HepG2 (cell line): Measurements from ENCODE around the gene FOXA3. TPM values are rescaled to one million over a fixed set of nuclear protein-coding genes. Genes with fewer than 3 reads are reported as not detected.

Experiments
- ATAC-seq: fragments of 200-7000 bp; cut with Tn5 transposase; 3 replicates; pipeline ENCODE4 v1.9.1; 2020; ENCODE audit warnings: mild to moderate bottlenecking, moderate library complexity
- BruUV-seq: library from RNA; stranded (reverse); fragments of 400-500 nt; replicated peaks from 2 replicates; lab custom pipeline; 2021; lab: Mats Ljungman, UMichigan
- CTCF ChIA-PET: fragments of 300-600 bp; formaldehyde crosslinking; extraction: SDS; loops from one replicate; lab custom pipeline; 2021; ENCODE audit warnings: low total read pairs, inconsistent platforms, low intra/inter-chr PET ratio; lab: Yijun Ruan, JAX
- POLR2A ChIA-PET: fragments of 350-600 bp; sonication (Branson Sonifier 250); formaldehyde crosslinking; loops from one replicate; lab custom pipeline; 2020; ENCODE audit warnings: antibody characterized with exemption, inconsistent platforms; lab: Yijun Ruan, JAX
- DNase-seq: peaks from one replicate; pipeline ENCODE4 v3.0.0-alpha.2; 2015; ENCODE audit warnings: low spot score
- FAIRE-seq: peaks from 3 replicates; lab custom pipeline; 2011; peaks lifted over from hg19 to GRCh38; lab: Jason Lieb, UNC
- H2AFZ ChIP-seq: one replicate; pipeline ENCODE4 v1.6.1; 2011; ENCODE audit warnings: low read length, inconsistent platforms
- H3K27ac ChIP-seq: fragments of 300-600 bp; 3 replicates; pipeline ENCODE4 v1.8.0; 2011; ENCODE audit warnings: mixed run types, mild to moderate bottlenecking, mixed read lengths, low read length, inconsistent platforms; ENCODE audit not compliant: insufficient read depth; ENCODE audit errors: extremely low read length
- H3K27me3 ChIP-seq, 2 experiments: fragments of 200-600 bp in 1 of 2; 2 replicates in 1 of 2; 3 replicates in 1 of 2; pipeline versions ENCODE4 v1.6.0 to v1.8.0; 2011; ENCODE audit warnings: low read length in 2 of 2, mild to moderate bottlenecking in 2 of 2, moderate library complexity in 2 of 2, inconsistent platforms in 1 of 2; ENCODE audit not compliant: insufficient read depth in 2 of 2, control insufficient read depth in 1 of 2
- H3K36me3 ChIP-seq, 2 experiments: fragments of 200-600 bp in 1 of 2; replicated peaks in 1 of 2; 2 replicates in 1 of 2; 3 replicates in 1 of 2; pipeline versions ENCODE4 v1.5.1 to v1.8.0; 2011; ENCODE audit warnings: low read length in 2 of 2, inconsistent platforms in 1 of 2; ENCODE audit not compliant: insufficient read depth in 2 of 2, control insufficient read depth in 1 of 2
- H3K4me1 ChIP-seq: 2 replicates; pipeline ENCODE4 v1.5.1; 2012; ENCODE audit warnings: low read length, inconsistent platforms; ENCODE audit not compliant: insufficient read depth
- H3K4me2 ChIP-seq: 2 replicates; pipeline ENCODE4 v1.6.0; 2011; ENCODE audit warnings: low read depth, low read length, inconsistent platforms
- H3K4me3 ChIP-seq, 3 experiments: fragments of 200-600 bp in 1 of 3; sonication (generic), shearing (Covaris generic) in 1 of 3; replicated peaks in 1 of 3; 2 replicates each; pipeline ENCODE4 v1.5.1; 2011 to 2016; ENCODE audit warnings: low read length in 3 of 3, inconsistent platforms in 2 of 3, low read depth in 2 of 3, mild to moderate bottlenecking in 2 of 3, control low read depth in 1 of 3, mixed read lengths in 1 of 3; ENCODE audit not compliant: insufficient read depth in 1 of 3
- H3K79me2 ChIP-seq: one replicate; pipeline ENCODE4 v1.6.1; 2011; ENCODE audit warnings: low read length, inconsistent platforms; ENCODE audit not compliant: insufficient read depth
- H3K9ac ChIP-seq: 2 replicates; pipeline ENCODE4 v1.6.0; 2011; ENCODE audit warnings: mild to moderate bottlenecking, low read depth, low read length, inconsistent platforms; ENCODE audit not compliant: insufficient read depth
- H3K9me3 ChIP-seq: 2 replicates; pipeline ENCODE4 v1.5.1; 2012; ENCODE audit warnings: mild to moderate bottlenecking, low read length
- H4K20me1 ChIP-seq: 2 replicates; pipeline ENCODE4 v1.6.0; 2011; ENCODE audit warnings: inconsistent platforms, mild to moderate bottlenecking, low read length, moderate library complexity; ENCODE audit not compliant: insufficient read depth
- DZIP1 ChIP-seq: sonication (generic); formaldehyde crosslinking; IDR thresholded peaks from 2 replicates; pipeline ENCODE4 v1.5.0; 2020; ENCODE audit warnings: mild to moderate bottlenecking, missing genetic modification reagents
- ETV5 ChIP-seq: IDR thresholded peaks from 2 replicates; pipeline ENCODE4 v1.6.1; 2018; ENCODE audit warnings: missing biosample characterization, missing genetic modification reagents, inconsistent platforms, borderline replicate concordance
- HDAC2 ChIP-seq: sonication (generic); formaldehyde crosslinking; IDR thresholded peaks from 2 replicates; pipeline ENCODE4 v1.4.0; 2020; ENCODE audit warnings: missing genetic modification reagents
- MEIS2 ChIP-seq: sonication (generic); formaldehyde crosslinking; IDR thresholded peaks from 2 replicates; pipeline ENCODE4 v1.9.0; 2021; ENCODE audit warnings: mild to moderate bottlenecking, missing genetic modification reagents
- RXRA ChIP-seq: sonication (generic); formaldehyde crosslinking; IDR thresholded peaks from 2 replicates; pipeline ENCODE4 v1.5.1; 2020; ENCODE audit warnings: missing genetic modification reagents
- SALL1 ChIP-seq: sonication (generic); formaldehyde crosslinking; IDR thresholded peaks from 2 replicates; pipeline ENCODE4 v1.8.0; 2022; ENCODE audit warnings: mild to moderate bottlenecking, missing genetic modification reagents
- SKIL ChIP-seq: sonication (generic); formaldehyde crosslinking; IDR thresholded peaks from 2 replicates; pipeline ENCODE4 v1.8.0; 2022; ENCODE audit warnings: missing genetic modification reagents, mild to moderate bottlenecking, moderate library complexity, borderline replicate concordance
- TFAP4 ChIP-seq: sonication (generic); IDR thresholded peaks from 2 replicates; pipeline ENCODE4 v1.6.1; 2016; ENCODE audit warnings: low read depth, borderline replicate concordance
- ZKSCAN5 ChIP-seq: sonication (generic); formaldehyde crosslinking; IDR thresholded peaks from 2 replicates; pipeline ENCODE4 v1.5.1; 2020; ENCODE audit warnings: mild to moderate bottlenecking, missing genetic modification reagents
- ZNF24 ChIP-seq: fragments of 450-650 bp; IDR thresholded peaks from 2 replicates; pipeline ENCODE4 v1.6.1; 2017; ENCODE audit warnings: antibody characterized with exemption, mild to moderate bottlenecking
- ZNF569 ChIP-seq: sonication (generic); formaldehyde crosslinking; IDR thresholded peaks from 2 replicates; pipeline ENCODE4 v1.5.0; 2020; ENCODE audit warnings: mild to moderate bottlenecking, missing genetic modification reagents, moderate library complexity, borderline replicate concordance
- WGBS: methylation state at CpG from one replicate; pipeline ENCODE4 v1.1.6; 2017; ENCODE audit warnings: low lambda C conversion rate; 5-methylcytosine and 5-hydroxymethylcytosine counted together
- in situ Hi-C: cut with HindIII; loops from 2 replicates; pipeline ENCODE4 v1.10.0; 2017; ENCODE audit warnings: low pct_unique_long_range_greater_than_20kb; ENCODE audit not compliant: extremely low pct_ligation_motif_present
- intact Hi-C: fragments of 100-400 bp; cut with micrococcal nuclease; formaldehyde crosslinking; loops from one replicate; pipeline ENCODE4 v1.10.0; 2022; ENCODE audit not compliant: unreplicated experiment
- polyA plus RNA-seq, 8 experiments: library from polyadenylated mRNA; depleted of rRNA in 3 of 8; stranded (reverse) in 7 of 8; unstranded in 1 of 8; fragments of >200 nt; fragmentation: Illumina TruSeq in 4 of 8; extraction: Trizol in 4 of 8; gene quantifications; 2 replicates each; pipeline versions ENCODE4 v1.2.1 to v1.2.3, GENCODE V29; 2011 to 2016; ENCODE audit warnings: low read depth in 4 of 8, missing spikeins in 1 of 8, mixed read lengths in 1 of 8; ENCODE audit not compliant: insufficient read depth in 1 of 8
- total RNA-seq, 5 experiments: library from RNA; depleted of rRNA; stranded (reverse); fragments of >200 nt; fragmentation: Illumina TruSeq; extraction: Trizol; gene quantifications; 2 replicates each; pipeline ENCODE4 v1.2.3, GENCODE V29; 2016; ENCODE audit warnings: low read depth in 1 of 5
- TF ChIP-seq, protein P1 (sequence below): sonication (generic); formaldehyde crosslinking; IDR thresholded peaks from 2 replicates; pipeline ENCODE4 v1.4.0; 2020; ENCODE audit warnings: missing genetic modification reagents
- TF ChIP-seq, protein P2 (sequence below): sonication (generic); formaldehyde crosslinking; IDR thresholded peaks from 2 replicates; pipeline ENCODE4 v1.4.0; 2020; ENCODE audit warnings: mild to moderate bottlenecking, low read depth, missing genetic modification reagents

Gene FOXA3
- total and polyA plus RNA-seq, 2 of the 13 experiments (the other 11 are each of a cell fraction or from before 2014, with no cell fraction given) = 29.8 to 47.6 TPM

DNA sequence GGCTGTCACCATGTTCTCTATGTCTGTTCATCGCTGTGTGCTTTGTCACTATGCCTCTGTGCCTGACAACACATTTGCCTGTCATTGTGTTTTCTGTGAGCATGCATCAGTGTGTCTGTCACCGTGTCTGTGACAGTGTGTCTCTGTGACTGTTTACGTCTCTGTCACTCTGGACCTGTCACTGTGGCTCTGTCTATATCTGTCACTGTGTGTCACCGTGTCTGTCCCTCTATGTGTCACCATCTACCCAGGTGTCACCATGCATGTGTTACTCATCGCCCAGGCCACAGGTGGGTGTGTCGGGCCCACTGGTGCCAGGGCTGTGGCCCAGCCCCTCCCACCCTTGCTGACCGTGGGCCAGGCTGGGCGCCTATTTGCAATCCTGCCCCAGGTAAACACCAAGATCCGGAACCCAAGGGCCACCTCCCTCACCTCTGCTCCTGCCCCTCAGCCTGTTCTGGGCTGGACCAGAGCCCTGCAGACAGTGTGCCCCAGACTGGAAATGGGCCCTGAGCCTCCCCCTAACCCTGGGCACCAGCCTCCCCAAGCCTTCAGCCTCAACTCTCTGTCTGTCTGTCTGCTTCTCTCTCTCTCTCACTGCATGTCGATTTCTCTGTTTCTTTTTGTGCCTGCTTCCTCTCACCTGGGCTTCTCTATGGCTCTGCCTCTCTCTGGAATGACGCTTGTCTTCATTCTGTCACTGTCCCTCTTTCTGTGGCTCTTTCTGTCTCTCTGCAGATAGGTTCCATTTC lies 14.1 kb downstream of the FOXA3 start:
- peak overlapping the region; percentile 94 for H3K27ac ChIP-seq
- WGBS = 8% methylated on average over 8 of the region's 11 CpGs
- peak overlapping the region; percentile 8 to 69 (median 26); a peak in 5 of 6 replicates for H3K4me3 ChIP-seq
- peak overlapping the region; percentile 90 for H3K4me2 ChIP-seq
- no peak overlapping the region for H2AFZ ChIP-seq
- no peaks in the 10 kb centered on the region for H3K27me3 ChIP-seq
- H4K20me1 ChIP-seq = no peaks in the 10 kb centered on the region
- H3K79me2 ChIP-seq = peaks cover 7% of the 10 kb centered on the region
- peaks cover 91% of the 10 kb centered on the region for H3K4me1 ChIP-seq
- peak; percentile 36 for FAIRE-seq
- DNase-seq = peak; percentile 66
- BruUV-seq = no TSS peak
- H3K9me3 ChIP-seq = no peaks in the 10 kb centered on the region
- H3K36me3 ChIP-seq = no peaks in the 10 kb centered on the region; a peak in 2 of 5 replicates
- ChIA-PET POLR2A (interaction anchor here (2.8 to 10.3 kb wide), 2 partner anchors 10 to 14 kb away, joined by 35 to 388 read pairs; partner anchors contain the start of genes FOXA3 and SYMPK), CTCF (no interaction called here)
- peak overlapping the region; percentile 48 for H3K9ac ChIP-seq
- ATAC-seq = peak; percentile 14
- in situ Hi-C loops (no loop called here), intact Hi-C loops (no loop called here)
- TF ChIP-seq HDAC2 (CRISPR knock-in tag) (peak; percentile 63; the same call in 1 of the 2 replicates), SALL1 (CRISPR knock-in tag) (peak; percentile 66), ZKSCAN5 (CRISPR knock-in tag) (0 out of 2 replicates have a peak, but pooled peaks have one; percentile 26), TFAP4 (peak; percentile 71; the same call in 1 of the 2 replicates), ETV5 (peak; percentile 85), ZNF24 (no peak), RXRA (CRISPR knock-in tag) (no peak; the same call in 1 of the 2 replicates), SKIL (CRISPR knock-in tag) (peak; percentile 78; the same call in 1 of the 2 replicates), ZNF569 (CRISPR knock-in tag) (no peak), MEIS2 (CRISPR knock-in tag) (peak; percentile 63; the same call in 1 of the 2 replicates), DZIP1 (CRISPR knock-in tag) (0 out of 2 replicates have a peak, but pooled peaks have one; percentile 55)
- TF ChIP-seq, protein P1, sequence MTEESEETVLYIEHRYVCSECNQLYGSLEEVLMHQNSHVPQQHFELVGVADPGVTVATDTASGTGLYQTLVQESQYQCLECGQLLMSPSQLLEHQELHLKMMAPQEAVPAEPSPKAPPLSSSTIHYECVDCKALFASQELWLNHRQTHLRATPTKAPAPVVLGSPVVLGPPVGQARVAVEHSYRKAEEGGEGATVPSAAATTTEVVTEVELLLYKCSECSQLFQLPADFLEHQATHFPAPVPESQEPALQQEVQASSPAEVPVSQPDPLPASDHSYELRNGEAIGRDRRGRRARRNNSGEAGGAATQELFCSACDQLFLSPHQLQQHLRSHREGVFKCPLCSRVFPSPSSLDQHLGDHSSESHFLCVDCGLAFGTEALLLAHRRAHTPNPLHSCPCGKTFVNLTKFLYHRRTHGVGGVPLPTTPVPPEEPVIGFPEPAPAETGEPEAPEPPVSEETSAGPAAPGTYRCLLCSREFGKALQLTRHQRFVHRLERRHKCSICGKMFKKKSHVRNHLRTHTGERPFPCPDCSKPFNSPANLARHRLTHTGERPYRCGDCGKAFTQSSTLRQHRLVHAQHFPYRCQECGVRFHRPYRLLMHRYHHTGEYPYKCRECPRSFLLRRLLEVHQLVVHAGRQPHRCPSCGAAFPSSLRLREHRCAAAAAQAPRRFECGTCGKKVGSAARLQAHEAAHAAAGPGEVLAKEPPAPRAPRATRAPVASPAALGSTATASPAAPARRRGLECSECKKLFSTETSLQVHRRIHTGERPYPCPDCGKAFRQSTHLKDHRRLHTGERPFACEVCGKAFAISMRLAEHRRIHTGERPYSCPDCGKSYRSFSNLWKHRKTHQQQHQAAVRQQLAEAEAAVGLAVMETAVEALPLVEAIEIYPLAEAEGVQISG = peak; percentile 68
- TF ChIP-seq, protein P2, sequence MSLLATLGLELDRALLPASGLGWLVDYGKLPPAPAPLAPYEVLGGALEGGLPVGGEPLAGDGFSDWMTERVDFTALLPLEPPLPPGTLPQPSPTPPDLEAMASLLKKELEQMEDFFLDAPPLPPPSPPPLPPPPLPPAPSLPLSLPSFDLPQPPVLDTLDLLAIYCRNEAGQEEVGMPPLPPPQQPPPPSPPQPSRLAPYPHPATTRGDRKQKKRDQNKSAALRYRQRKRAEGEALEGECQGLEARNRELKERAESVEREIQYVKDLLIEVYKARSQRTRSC (CRISPR knock-in tag) = no peak
